ENCODE results near the gene SOX1. TPM values are rescaled to one million over a fixed set of nuclear protein-coding genes. Genes with fewer than 3 reads are reported as not detected.
A peak's percentile ranks its signal among the peaks of the same experiment; 100 is the strongest.

The SOX1 gene
- total RNA-seq, 3 donors from 2014 or later (not counting 1 experiment from before 2014, with no cell fraction given): not detected

DNA sequence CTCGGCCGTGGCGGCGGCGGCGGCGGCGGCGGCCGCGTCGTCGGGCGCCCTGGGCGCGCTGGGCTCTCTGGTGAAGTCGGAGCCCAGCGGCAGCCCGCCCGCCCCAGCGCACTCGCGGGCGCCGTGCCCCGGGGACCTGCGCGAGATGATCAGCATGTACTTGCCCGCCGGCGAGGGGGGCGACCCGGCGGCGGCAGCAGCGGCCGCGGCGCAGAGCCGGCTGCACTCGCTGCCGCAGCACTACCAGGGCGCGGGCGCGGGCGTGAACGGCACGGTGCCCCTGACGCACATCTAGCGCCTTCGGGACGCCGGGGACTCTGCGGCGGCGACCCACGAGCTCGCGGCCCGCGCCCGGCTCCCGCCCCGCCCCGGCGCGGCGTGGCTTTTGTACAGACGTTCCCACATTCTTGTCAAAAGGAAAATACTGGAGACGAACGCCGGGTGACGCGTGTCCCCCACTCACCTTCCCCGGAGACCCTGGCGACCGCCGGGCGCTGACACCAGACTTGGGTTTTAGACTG is 1.7 kb downstream of the SOX1 start:
- DNase-seq (no peak), ATAC-seq (no peak)
- H3K4me3 Mint-ChIP-seq: peak overlapping the region; percentile 42
- H3K4me1 ChIP-seq (ENCODE audit: control insufficient read depth, insufficient read depth, low read length): peaks cover 16% of the 10 kb centered on the region
- WGBS (ENCODE audit: insufficient coverage): 9% methylated on average over 80 of the region's 80 CpGs
- peak overlapping the region in 1 of 2 donors; percentile 57 for H3K27ac Mint-ChIP-seq
- H3K9me3 Mint-ChIP-seq: peaks cover 0 to 2% of the 10 kb centered on the region in 2 donors
- H3K36me3 Mint-ChIP-seq: peaks cover 18% of the 10 kb centered on the region
- H3K4me1 Mint-ChIP-seq: no peaks in the 10 kb centered on the region
- no peak overlapping the region for H3K4me3 ChIP-seq (ENCODE audit: low read length)
- peaks cover 47% of the 10 kb centered on the region for H3K27me3 ChIP-seq (ENCODE audit: control insufficient read depth, insufficient read depth, low read length)
- TF ChIP-seq, protein P1, sequence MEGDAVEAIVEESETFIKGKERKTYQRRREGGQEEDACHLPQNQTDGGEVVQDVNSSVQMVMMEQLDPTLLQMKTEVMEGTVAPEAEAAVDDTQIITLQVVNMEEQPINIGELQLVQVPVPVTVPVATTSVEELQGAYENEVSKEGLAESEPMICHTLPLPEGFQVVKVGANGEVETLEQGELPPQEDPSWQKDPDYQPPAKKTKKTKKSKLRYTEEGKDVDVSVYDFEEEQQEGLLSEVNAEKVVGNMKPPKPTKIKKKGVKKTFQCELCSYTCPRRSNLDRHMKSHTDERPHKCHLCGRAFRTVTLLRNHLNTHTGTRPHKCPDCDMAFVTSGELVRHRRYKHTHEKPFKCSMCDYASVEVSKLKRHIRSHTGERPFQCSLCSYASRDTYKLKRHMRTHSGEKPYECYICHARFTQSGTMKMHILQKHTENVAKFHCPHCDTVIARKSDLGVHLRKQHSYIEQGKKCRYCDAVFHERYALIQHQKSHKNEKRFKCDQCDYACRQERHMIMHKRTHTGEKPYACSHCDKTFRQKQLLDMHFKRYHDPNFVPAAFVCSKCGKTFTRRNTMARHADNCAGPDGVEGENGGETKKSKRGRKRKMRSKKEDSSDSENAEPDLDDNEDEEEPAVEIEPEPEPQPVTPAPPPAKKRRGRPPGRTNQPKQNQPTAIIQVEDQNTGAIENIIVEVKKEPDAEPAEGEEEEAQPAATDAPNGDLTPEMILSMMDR (IDR thresholded peaks at IDR 0.05): no peak
- intact Hi-C loops (cut with micrococcal nuclease): no loop called here
- peaks cover 16% of the 10 kb centered on the region for H3K9me3 ChIP-seq (ENCODE audit: control insufficient read depth, insufficient read depth, low read length)
- peaks cover 40 to 44% of the 10 kb centered on the region in 2 donors for H3K27me3 Mint-ChIP-seq (ENCODE audit: low read depth in 2 of 2)
- H3K36me3 ChIP-seq (ENCODE audit: control insufficient read depth, insufficient read depth, low read length): no peaks in the 10 kb centered on the region
- no peak overlapping the region for H3K27ac ChIP-seq (ENCODE audit: low read length)

DNA sequence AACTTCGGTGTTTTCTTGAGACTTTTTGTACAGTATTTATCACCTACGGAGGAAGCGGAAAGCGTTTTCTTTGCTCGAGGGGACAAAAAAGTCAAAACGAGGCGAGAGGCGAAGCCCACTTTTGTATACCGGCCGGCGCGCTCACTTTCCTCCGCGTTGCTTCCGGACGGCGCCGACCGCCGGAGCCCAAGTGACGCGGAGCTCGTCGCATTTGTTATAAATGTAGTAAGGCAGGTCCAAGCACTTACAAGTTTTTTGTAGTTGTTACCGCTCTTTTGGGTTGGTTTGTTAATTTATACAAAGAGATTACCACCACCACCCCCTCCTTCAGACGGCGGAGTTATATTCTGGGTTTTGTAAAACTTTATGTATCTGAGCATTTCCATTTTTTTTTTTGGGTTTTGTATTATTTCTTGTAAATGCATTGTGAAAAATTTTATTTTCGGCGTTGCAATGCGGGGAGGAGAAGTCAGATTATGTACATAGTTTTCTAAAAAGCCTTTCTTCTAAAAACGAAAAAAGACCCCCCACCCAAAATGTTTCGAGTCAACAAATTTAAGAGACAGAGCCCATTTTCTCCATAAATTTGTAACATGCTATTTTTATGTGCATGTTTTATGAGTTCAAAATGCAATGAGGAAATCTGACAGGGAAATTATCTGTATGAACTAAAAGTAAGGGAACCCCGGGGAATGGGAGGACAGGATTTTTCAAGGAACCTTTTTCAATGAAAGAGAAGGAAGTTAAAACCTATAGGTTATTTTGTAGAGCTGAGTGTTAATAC is 2.3 kb downstream of the SOX1 start:
- H3K27me3 Mint-ChIP-seq (ENCODE audit: low read depth in 2 of 2): peaks cover 42 to 44% of the 10 kb centered on the region in 2 donors

DNA sequence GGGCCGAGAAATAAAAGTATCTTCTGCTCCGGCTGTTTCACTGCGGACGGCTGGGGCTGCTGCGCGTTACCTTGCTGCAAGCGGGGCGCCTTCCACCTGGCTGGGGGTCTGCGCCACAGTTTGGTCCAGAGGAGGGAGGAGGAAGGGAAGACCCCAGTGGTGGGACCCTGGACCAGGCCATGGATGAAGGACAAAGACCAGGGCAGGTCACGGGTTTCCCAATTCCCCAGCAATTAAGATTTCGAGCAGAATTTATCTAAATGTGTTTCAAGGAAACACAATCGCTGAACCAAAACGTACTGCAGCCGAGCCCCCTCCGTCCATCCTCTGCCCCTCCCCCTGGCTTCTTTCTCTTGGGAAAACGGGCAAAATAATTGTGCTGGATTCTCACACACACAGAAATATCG is 2.9 kb downstream of the SOX1 start:
- Histone ChIP-seq H3K36me3 (ENCODE audit: control insufficient read depth, insufficient read depth, low read length) (no peaks in the 10 kb centered on the region), H3K9me3 (ENCODE audit: control insufficient read depth, insufficient read depth, low read length) (peaks cover 16% of the 10 kb centered on the region), H3K27ac (ENCODE audit: low read length) (no peak overlapping the region), H3K4me1 (ENCODE audit: control insufficient read depth, insufficient read depth, low read length) (peaks cover 16% of the 10 kb centered on the region), H3K27me3 (ENCODE audit: control insufficient read depth, insufficient read depth, low read length) (peaks cover 52% of the 10 kb centered on the region), H3K4me3 (ENCODE audit: low read length) (no peak overlapping the region)
- H3K4me3 Mint-ChIP-seq: no peak overlapping the region
- H3K9me3 Mint-ChIP-seq: peaks cover 0 to 2% of the 10 kb centered on the region in 2 donors
- intact Hi-C loops (cut with micrococcal nuclease): no loop called here
- DNase-seq (no peak), ATAC-seq (no peak)
- no peaks in the 10 kb centered on the region for H3K4me1 Mint-ChIP-seq
- peaks cover 40 to 44% of the 10 kb centered on the region in 2 donors for H3K27me3 Mint-ChIP-seq (ENCODE audit: low read depth in 2 of 2)
- TF ChIP-seq, protein P1 (IDR thresholded peaks at IDR 0.05): no peak
- 13% methylated on average over 17 of the region's 17 CpGs for WGBS (ENCODE audit: insufficient coverage)
- peaks cover 18% of the 10 kb centered on the region for H3K36me3 Mint-ChIP-seq
- peak overlapping the region in 1 of 2 donors; percentile 57 for H3K27ac Mint-ChIP-seq

More for the DNA sequence above, 2.3 kb downstream of the SOX1 start:
- no peak for DNase-seq
- Histone ChIP-seq H3K27ac (ENCODE audit: low read length) (no peak overlapping the region), H3K9me3 (ENCODE audit: control insufficient read depth, insufficient read depth, low read length) (peaks cover 16% of the 10 kb centered on the region), H3K4me1 (ENCODE audit: control insufficient read depth, insufficient read depth, low read length) (peaks cover 16% of the 10 kb centered on the region), H3K27me3 (ENCODE audit: control insufficient read depth, insufficient read depth, low read length) (peaks cover 51% of the 10 kb centered on the region), H3K36me3 (ENCODE audit: control insufficient read depth, insufficient read depth, low read length) (no peaks in the 10 kb centered on the region), H3K4me3 (ENCODE audit: low read length) (no peak overlapping the region)
- Mint-ChIP-seq H3K9me3 (peaks cover 0 to 2% of the 10 kb centered on the region in 2 donors), H3K4me3 (peak overlapping the region; percentile 63), H3K27ac (peak overlapping the region in 1 of 2 donors; percentile 57), H3K36me3 (peaks cover 18% of the 10 kb centered on the region), H3K4me1 (no peaks in the 10 kb centered on the region)
- intact Hi-C loops (cut with micrococcal nuclease): no loop called here
- TF ChIP-seq, protein P1 (IDR thresholded peaks at IDR 0.05): no peak
- ATAC-seq: no peak
- 14% methylated on average over 25 of the region's 33 CpGs for WGBS (ENCODE audit: insufficient coverage)
